ENCODE data around the gene TNRC6A.
"Not testable (repeated sequence)": the region's sequence is repeated elsewhere in the genome, so short reads cannot be mapped to it uniquely, and the experiment has no call there.

TNRC6A gene

GRCh38 chr16:24758373-24758772, 28.9 kb downstream of the TNRC6A start:
- DNase-seq (ENCODE audit: low read depth, low spot score) = no peak

- no peak for DNase-seq (ENCODE audit: low read depth, low spot score)
Observed at GRCh38 chr16:24759006-24759405, 29.6 kb downstream of the TNRC6A start.

- DNase-seq (ENCODE audit: low read depth, low spot score) = no peak
Observed at GRCh38 chr16:24761526-24761925, 32.1 kb downstream of the TNRC6A start.

GRCh38 chr16:24764916-24765315, 35.5 kb downstream of the TNRC6A start:
- no peak for DNase-seq (ENCODE audit: low read depth, low spot score)

- no peak for DNase-seq (ENCODE audit: low read depth, low spot score)
Observed at GRCh38 chr16:24766057-24766456, 36.6 kb downstream of the TNRC6A start.

GRCh38 chr16:24769806-24770205, 40.4 kb downstream of the TNRC6A start:
- no peak for DNase-seq (ENCODE audit: low read depth, low spot score)

- no peak for DNase-seq (ENCODE audit: low read depth, low spot score)
Observed at GRCh38 chr16:24771132-24771778, 41.8 kb downstream of the TNRC6A start.

GRCh38 chr16:24771779-24772157, 42.3 kb downstream of the TNRC6A start:
- no peak for DNase-seq (ENCODE audit: low read depth, low spot score)

- DNase-seq (ENCODE audit: low read depth, low spot score) = no peak
Observed at GRCh38 chr16:24773771-24774427, 44.4 kb downstream of the TNRC6A start.

- no peak for DNase-seq (ENCODE audit: low read depth, low spot score)
Observed at GRCh38 chr16:24774510-24774909, 45.1 kb downstream of the TNRC6A start.

GRCh38 chr16:24775455-24775854, 46.0 kb downstream of the TNRC6A start:
- no peak for DNase-seq (ENCODE audit: low read depth, low spot score)

GRCh38 chr16:24776501-24777220, 47.2 kb downstream of the TNRC6A start:
- no peak for DNase-seq (ENCODE audit: low read depth, low spot score)

GRCh38 chr16:24778671-24779070, 49.2 kb downstream of the TNRC6A start:
- DNase-seq (ENCODE audit: low read depth, low spot score) = no peak

- no peak for DNase-seq (ENCODE audit: low read depth, low spot score)
Observed at GRCh38 chr16:24781256-24781655, 51.8 kb downstream of the TNRC6A start.

- no peak for DNase-seq (ENCODE audit: low read depth, low spot score)
Observed at GRCh38 chr16:24784121-24784520, 54.7 kb downstream of the TNRC6A start.

- DNase-seq (ENCODE audit: low read depth, low spot score) = no peak
Observed at GRCh38 chr16:24789881-24790280, 60.4 kb downstream of the TNRC6A start.

- DNase-seq (ENCODE audit: low read depth, low spot score) = no peak
Observed at GRCh38 chr16:24800586-24800985, 71.1 kb downstream of the TNRC6A start.

GRCh38 chr16:24801761-24802302, 72.4 kb downstream of the TNRC6A start:
- DNase-seq (ENCODE audit: low read depth, low spot score) = no peak

- DNase-seq (ENCODE audit: low read depth, low spot score) = no peak
Observed at GRCh38 chr16:24805484-24805883, 76.0 kb downstream of the TNRC6A start.

- DNase-seq (ENCODE audit: low read depth, low spot score) = no peak
Observed at GRCh38 chr16:24807301-24807700, 77.8 kb downstream of the TNRC6A start.

- DNase-seq (ENCODE audit: low read depth, low spot score) = no peak
Observed at GRCh38 chr16:24810951-24811843, 81.7 kb downstream of the TNRC6A start.

GRCh38 chr16:24812813-24813212, 83.4 kb downstream of the TNRC6A start:
- DNase-seq (ENCODE audit: low read depth, low spot score) = not testable (repeated sequence)
